ENCODE measurements around the gene SYNDIG1L. TPM values are rescaled to one million over a fixed set of nuclear protein-coding genes. Genes with fewer than 3 reads are reported as not detected.

Gene SYNDIG1L
- 0.22 and 0.33 TPM in 2 replicates for total RNA-seq (2021)
- long read RNA-seq: 0 reads

GRCh38 chr14:74426202-74426582, at the start of gene SYNDIG1L:
TSS of gene SYNDIG1L (minus strand) at chr14:74426210. CDS start at chr14:74409744, 16,466 bp downstream.
- Histone ChIP-seq H4K5ac (ENCODE audit: insufficient read length, low read depth, low read length) (no peak within 1 kb of the TSS), H3K4me2 (ENCODE audit: insufficient read depth, insufficient read length, low read length) (peak within 1 kb of the TSS; percentile 82), H3K9ac (ENCODE audit: extremely low read depth, insufficient read length, low read length) (no peak within 1 kb of the TSS), H2BK5ac (ENCODE audit: insufficient read length, low read length) (no peak within 1 kb of the TSS), H2BK12ac (ENCODE audit: insufficient read length, low read depth, low read length) (no peak within 1 kb of the TSS), H3K79me2 (ENCODE audit: insufficient read depth, low read length) (no peaks in the 10 kb centered on the region), H3K18ac (ENCODE audit: insufficient read length, low read depth, low read length) (no peak within 1 kb of the TSS), H2BK120ac (ENCODE audit: low read depth, low read length, poor library complexity, severe bottlenecking) (no peak within 1 kb of the TSS), H3K27me3 (ENCODE audit: insufficient read depth, low read length) (no peaks in the 10 kb centered on the region; the same call in 1 of the 2 replicates), H3K79me1 (ENCODE audit: insufficient read depth, low read depth, low read length, poor library complexity, severe bottlenecking) (no peaks in the 10 kb centered on the region), H3K9me3 (ENCODE audit: control insufficient read depth, low read depth, low read length) (no peaks in the 10 kb centered on the region), H2AFZ (ENCODE audit: low read length) (no peak within 1 kb of the TSS), H2BK20ac (ENCODE audit: low read depth, low read length, poor library complexity, severe bottlenecking) (no peak within 1 kb of the TSS), H3K23me2 (ENCODE audit: insufficient read length, low read depth, low read length, poor library complexity, severe bottlenecking) (peaks cover 4% of the 10 kb centered on the region), H4K20me1 (ENCODE audit: control insufficient read depth, insufficient read depth, insufficient read length) (no peaks in the 10 kb centered on the region), H4K91ac (ENCODE audit: insufficient read length, low read depth, low read length) (no peak within 1 kb of the TSS), H3K4ac (ENCODE audit: low read depth, low read length) (no peak within 1 kb of the TSS), H3K23ac (ENCODE audit: insufficient read length, low read depth, low read length) (no peak within 1 kb of the TSS), H3K14ac (ENCODE audit: insufficient read depth, low read length) (no peak within 1 kb of the TSS), H2BK15ac (ENCODE audit: low read depth, low read length) (no peak within 1 kb of the TSS), H3K4me1 (ENCODE audit: insufficient read depth, low read length) (peaks cover 16% of the 10 kb centered on the region; the same call in 1 of the 2 replicates), H3K27ac (ENCODE audit: insufficient read length, low read depth, low read length) (no peak within 1 kb of the TSS), H2AK5ac (ENCODE audit: insufficient read length, low read length) (no peak within 1 kb of the TSS), H4K8ac (replicated peaks; ENCODE audit: insufficient read length, low read depth, low read length) (no peak within 1 kb of the TSS), H3T11ph (ENCODE audit: low read length) (no peak within 1 kb of the TSS), H3K56ac (ENCODE audit: insufficient read length, low read depth, low read length) (no peak within 1 kb of the TSS)
- peaks cover 46% of the 10 kb centered on the region for H3K27me3 Mint-ChIP-seq (ENCODE audit: low read depth)
- H3K27ac Mint-ChIP-seq: peak within 1 kb of the TSS in 1 of 3 experiments; percentile 21; a peak in 1 of 7 replicates
- TF ChIP-seq CTCF (conservative IDR thresholded peaks at IDR 0.05): no peak
- H3K9me3 Mint-ChIP-seq: no peaks in the 10 kb centered on the region
- H3K36me3 Mint-ChIP-seq (ENCODE audit: insufficient read depth in 1 of 3, low read depth in 3 of 3): no peaks in the 10 kb centered on the region
- no CpG with 5 or more reads among the region's 33 CpGs for WGBS (ENCODE audit: extremely low coverage, insufficient read length, low lambda C conversion rate)
- H3K4me1 Mint-ChIP-seq: peaks cover 56 to 70% of the 10 kb centered on the region in 2 experiments
- peak within 1 kb of the TSS; percentile 62 to 77 for H3K4me3 Mint-ChIP-seq
- no peak for DNase-seq
